ENCODE measurements around the gene NARS2.
"Not testable (repeated sequence)": the region's sequence is repeated elsewhere in the genome, so short reads cannot be mapped to it uniquely, and the experiment has no call there.

NARS2 gene

DNA sequence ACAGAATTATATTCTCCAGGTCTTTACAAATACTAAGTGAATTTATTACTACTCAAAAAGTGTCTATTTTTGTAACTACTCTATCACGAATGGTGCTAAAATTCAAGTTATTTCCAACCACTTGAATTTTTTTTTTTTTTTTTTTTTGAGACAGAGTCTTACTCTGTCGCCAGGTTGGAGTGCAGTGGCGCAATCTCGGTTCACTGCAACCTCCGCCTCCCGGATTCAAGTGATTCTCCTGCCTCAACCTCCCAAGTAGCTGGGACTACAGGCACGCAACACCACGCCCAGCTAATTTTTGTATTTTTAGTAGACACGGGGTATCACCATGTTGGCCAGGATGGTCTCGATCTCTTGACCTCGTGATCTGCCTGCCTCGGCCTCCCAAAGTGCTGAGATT is 11.6 kb downstream of the NARS2 start:
- H3K27ac ChIP-seq (ENCODE audit: low read depth in 2 of 2, low read length in 2 of 2); H3K9ac ChIP-seq (ENCODE audit: low read depth in 1 of 2, low read length in 2 of 2); H3K27me3 ChIP-seq (ENCODE audit: control insufficient read depth in 2 of 2, insufficient read depth in 2 of 2, low read length in 2 of 2); H3K9me3 ChIP-seq (ENCODE audit: control insufficient read depth in 2 of 2, low read length in 2 of 2); H3K4me3 ChIP-seq (ENCODE audit: low read length in 2 of 2): not testable (repeated sequence)
- peaks cover 8 to 22% of the 10 kb centered on the region in 2 donors for H3K36me3 ChIP-seq (ENCODE audit: control insufficient read depth in 2 of 2, insufficient read depth in 2 of 2, low read length in 2 of 2)
- H3K4me1 ChIP-seq (ENCODE audit: control insufficient read depth in 2 of 2, insufficient read depth in 2 of 2, low read length in 2 of 2), result peaks cover 15 to 17% of the 10 kb centered on the region in 2 donors

DNA sequence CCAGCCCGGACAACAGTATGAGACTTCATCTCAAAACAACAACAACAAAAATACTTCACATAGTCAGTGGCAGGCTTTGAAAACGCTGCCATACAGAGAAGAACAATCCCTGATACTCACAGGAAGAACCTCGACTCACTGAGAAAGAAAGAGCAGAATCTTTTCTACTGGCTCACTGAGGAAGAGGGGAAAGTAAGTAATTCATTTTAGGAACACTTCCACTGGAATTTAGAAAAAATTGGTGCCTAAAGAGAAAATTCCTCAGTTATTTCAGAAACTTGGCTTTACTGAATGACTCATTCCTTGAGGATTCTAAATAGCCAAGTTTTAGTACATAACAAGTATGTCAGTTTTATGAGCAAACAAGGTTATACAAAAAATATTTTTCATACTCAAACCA is 12.3 kb downstream of the NARS2 start:
- H3K9ac ChIP-seq (ENCODE audit: low read depth in 1 of 2, low read length in 2 of 2), result peak overlapping the region in 1 of 2 donors; percentile 1
- no peaks in the 10 kb centered on the region for H3K27me3 ChIP-seq (ENCODE audit: control insufficient read depth in 2 of 2, insufficient read depth in 2 of 2, low read length in 2 of 2)
- H3K27ac ChIP-seq (ENCODE audit: low read depth in 2 of 2, low read length in 2 of 2), result peak overlapping the region; percentile 31 to 63
- H3K4me3 ChIP-seq (ENCODE audit: low read length in 2 of 2), result no peak overlapping the region
- no peaks in the 10 kb centered on the region for H3K9me3 ChIP-seq (ENCODE audit: control insufficient read depth in 2 of 2, low read length in 2 of 2)
- H3K36me3 ChIP-seq (ENCODE audit: control insufficient read depth in 2 of 2, insufficient read depth in 2 of 2, low read length in 2 of 2), result peaks cover 8 to 19% of the 10 kb centered on the region in 2 donors
- peaks cover 15 to 17% of the 10 kb centered on the region in 2 donors for H3K4me1 ChIP-seq (ENCODE audit: control insufficient read depth in 2 of 2, insufficient read depth in 2 of 2, low read length in 2 of 2)

DNA sequence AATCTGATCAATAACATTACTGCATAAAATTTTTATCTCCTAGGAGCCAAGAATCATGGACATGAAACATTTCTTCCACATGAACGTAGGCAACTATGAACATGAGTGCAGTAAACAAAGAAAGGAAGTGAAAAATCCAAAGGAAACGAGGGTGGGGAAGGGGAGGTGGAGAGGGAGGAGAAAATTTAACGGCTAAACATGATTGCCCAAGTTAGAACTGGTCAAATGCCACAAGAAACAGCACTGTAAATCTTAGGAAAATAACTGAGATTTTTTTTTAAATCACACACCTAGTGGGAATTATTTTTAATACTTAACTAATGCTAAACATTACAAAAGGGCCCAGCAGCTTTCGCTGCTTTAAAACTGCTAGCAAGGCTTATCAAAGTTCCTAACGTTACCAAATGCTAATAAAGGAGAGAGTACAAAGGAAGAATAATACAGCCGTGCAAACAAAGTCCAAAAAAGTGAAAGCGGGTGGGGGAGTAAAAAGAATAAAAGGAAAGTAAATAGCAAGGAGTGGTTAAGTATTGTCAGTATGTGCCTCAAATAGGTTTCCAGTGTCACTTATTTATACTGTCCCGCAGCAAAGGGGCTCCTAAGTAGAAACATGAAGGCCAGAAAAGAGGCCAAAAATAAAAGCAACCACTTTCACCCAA is 13.7 kb downstream of the NARS2 start:
- Histone ChIP-seq H3K27ac (ENCODE audit: low read depth in 2 of 2, low read length in 2 of 2) (peak overlapping the region; percentile 61 to 66), H3K4me3 (ENCODE audit: low read length in 2 of 2) (peak overlapping the region in 1 of 2 donors; percentile 60)

DNA sequence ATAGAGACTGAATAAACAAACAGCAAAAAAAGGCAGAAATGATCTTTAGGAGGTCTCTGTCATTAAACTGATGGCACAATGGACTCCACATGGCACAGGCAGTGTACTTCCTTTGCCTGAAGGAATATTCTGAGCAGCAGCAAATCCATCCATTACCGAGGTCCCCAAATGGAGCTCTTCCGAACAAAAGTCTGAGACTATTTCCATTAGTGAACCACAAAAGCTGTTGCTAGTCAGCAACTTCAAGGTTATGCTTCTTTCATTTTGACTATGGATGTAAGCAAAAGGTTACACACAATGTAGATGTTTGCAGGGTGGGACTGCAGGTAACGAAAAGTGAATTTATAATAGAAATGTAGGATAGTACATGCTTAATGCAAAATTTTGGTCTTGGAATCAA is 14.5 kb downstream of the NARS2 start:
- Histone ChIP-seq H3K4me1 (ENCODE audit: control insufficient read depth in 2 of 2, insufficient read depth in 2 of 2, low read length in 2 of 2) (peaks cover 15 to 17% of the 10 kb centered on the region in 2 donors), H3K4me3 (ENCODE audit: low read length in 2 of 2) (peak overlapping the region in 1 of 2 donors; percentile 60), H3K9me3 (ENCODE audit: control insufficient read depth in 2 of 2, low read length in 2 of 2) (no peaks in the 10 kb centered on the region), H3K27me3 (ENCODE audit: control insufficient read depth in 2 of 2, insufficient read depth in 2 of 2, low read length in 2 of 2) (no peaks in the 10 kb centered on the region), H3K36me3 (ENCODE audit: control insufficient read depth in 2 of 2, insufficient read depth in 2 of 2, low read length in 2 of 2) (peaks cover 1 to 6% of the 10 kb centered on the region in 2 donors), H3K27ac (ENCODE audit: low read depth in 2 of 2, low read length in 2 of 2) (peak overlapping the region; percentile 61 to 66), H3K9ac (ENCODE audit: low read depth in 1 of 2, low read length in 2 of 2) (no peak overlapping the region)

More for the DNA sequence above, 13.7 kb downstream of the NARS2 start:
- no peaks in the 10 kb centered on the region for H3K27me3 ChIP-seq (ENCODE audit: control insufficient read depth in 2 of 2, insufficient read depth in 2 of 2, low read length in 2 of 2)
- H3K9me3 ChIP-seq (ENCODE audit: control insufficient read depth in 2 of 2, low read length in 2 of 2), result no peaks in the 10 kb centered on the region
- peaks cover 6 to 13% of the 10 kb centered on the region in 2 donors for H3K36me3 ChIP-seq (ENCODE audit: control insufficient read depth in 2 of 2, insufficient read depth in 2 of 2, low read length in 2 of 2)
- H3K4me1 ChIP-seq (ENCODE audit: control insufficient read depth in 2 of 2, insufficient read depth in 2 of 2, low read length in 2 of 2), result peaks cover 15 to 17% of the 10 kb centered on the region in 2 donors
- peak overlapping the region; percentile 3 to 41 for H3K9ac ChIP-seq (ENCODE audit: low read depth in 1 of 2, low read length in 2 of 2)

DNA sequence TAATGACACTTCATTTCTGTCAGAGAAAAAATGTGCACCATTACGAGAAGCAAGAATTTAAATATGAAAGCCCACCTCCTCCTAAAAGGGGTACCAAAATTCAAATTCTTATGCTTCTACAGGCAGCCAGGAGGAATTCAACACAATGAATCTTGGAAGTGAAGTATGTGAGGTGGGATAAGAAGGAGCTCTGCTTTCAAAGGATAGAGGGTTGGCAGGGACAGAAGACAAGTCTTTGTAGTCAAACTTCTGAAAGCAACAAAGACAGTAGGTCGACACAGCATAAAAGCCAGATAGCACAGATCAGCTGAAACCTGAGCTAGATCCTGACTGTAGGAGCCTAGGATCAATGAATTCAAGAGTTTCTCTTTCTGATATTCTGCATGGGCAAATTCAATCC is 17.4 kb downstream of the NARS2 start:
- H3K9me3 ChIP-seq (ENCODE audit: control insufficient read depth in 2 of 2, low read length in 2 of 2), result no peaks in the 10 kb centered on the region
- no peak overlapping the region for H3K9ac ChIP-seq (ENCODE audit: low read depth in 1 of 2, low read length in 2 of 2)
- peaks cover 14 to 15% of the 10 kb centered on the region in 2 donors for H3K4me1 ChIP-seq (ENCODE audit: control insufficient read depth in 2 of 2, insufficient read depth in 2 of 2, low read length in 2 of 2)

DNA sequence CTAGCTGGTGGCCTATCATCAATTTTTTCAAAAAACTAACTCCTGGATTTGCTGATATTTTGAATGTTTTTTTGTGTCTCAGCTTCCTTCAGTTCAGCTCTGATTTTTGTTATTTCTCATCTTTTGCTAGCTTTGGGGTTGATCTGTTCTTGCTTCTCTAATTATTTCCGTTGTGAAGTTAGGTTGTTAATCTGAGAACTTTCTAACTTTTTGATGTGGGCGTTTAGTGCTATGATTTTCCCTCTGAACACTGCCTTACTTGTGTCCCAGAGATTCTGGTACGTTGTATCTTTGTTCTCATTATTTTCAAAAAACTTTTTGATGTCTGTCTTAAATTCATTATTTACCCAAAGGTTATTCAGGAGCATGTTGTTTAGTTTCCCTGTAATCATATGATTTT is 19.1 kb downstream of the NARS2 start:
- H3K4me3 ChIP-seq (ENCODE audit: low read length in 2 of 2), result no peak overlapping the region
- H3K36me3 ChIP-seq (ENCODE audit: control insufficient read depth in 2 of 2, insufficient read depth in 2 of 2, low read length in 2 of 2), result peaks cover 0 to 2% of the 10 kb centered on the region in 2 donors
- no peaks in the 10 kb centered on the region for H3K27me3 ChIP-seq (ENCODE audit: control insufficient read depth in 2 of 2, insufficient read depth in 2 of 2, low read length in 2 of 2)
- H3K9ac ChIP-seq (ENCODE audit: low read depth in 1 of 2, low read length in 2 of 2), result no peak overlapping the region
- no peak overlapping the region for H3K27ac ChIP-seq (ENCODE audit: low read depth in 2 of 2, low read length in 2 of 2)
- peaks cover 5 to 9% of the 10 kb centered on the region in 2 donors for H3K4me1 ChIP-seq (ENCODE audit: control insufficient read depth in 2 of 2, insufficient read depth in 2 of 2, low read length in 2 of 2)
- no peaks in the 10 kb centered on the region for H3K9me3 ChIP-seq (ENCODE audit: control insufficient read depth in 2 of 2, low read length in 2 of 2)

More for the DNA sequence above, 17.4 kb downstream of the NARS2 start:
- Histone ChIP-seq H3K36me3 (ENCODE audit: control insufficient read depth in 2 of 2, insufficient read depth in 2 of 2, low read length in 2 of 2) (peaks cover 0 to 2% of the 10 kb centered on the region in 2 donors), H3K27ac (ENCODE audit: low read depth in 2 of 2, low read length in 2 of 2) (no peak overlapping the region), H3K4me3 (ENCODE audit: low read length in 2 of 2) (no peak overlapping the region), H3K27me3 (ENCODE audit: control insufficient read depth in 2 of 2, insufficient read depth in 2 of 2, low read length in 2 of 2) (no peaks in the 10 kb centered on the region)

DNA sequence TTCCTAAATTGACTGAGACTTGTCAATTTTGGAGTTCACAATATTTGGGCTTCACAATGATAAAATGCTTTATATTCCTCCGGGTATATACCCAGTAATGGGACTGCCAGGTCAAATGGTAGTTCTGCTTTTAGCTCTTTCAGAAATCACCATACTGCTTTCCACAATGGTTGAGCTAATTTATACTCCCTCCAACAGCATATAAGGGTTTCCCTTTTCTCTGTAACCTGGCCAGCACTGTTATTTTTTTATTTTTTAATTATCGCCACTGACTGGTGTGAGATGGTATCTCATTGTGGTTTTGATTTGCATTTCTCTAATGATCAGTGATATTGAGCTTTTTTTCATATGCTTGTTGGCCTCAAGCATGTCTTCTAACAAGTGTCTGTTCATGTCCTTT is 21.8 kb downstream of the NARS2 start:
- no peaks in the 10 kb centered on the region for H3K27me3 ChIP-seq (ENCODE audit: control insufficient read depth in 2 of 2, insufficient read depth in 2 of 2, low read length in 2 of 2)
- H3K27ac ChIP-seq (ENCODE audit: low read depth in 2 of 2, low read length in 2 of 2), result no peak overlapping the region
- no peak overlapping the region for H3K9ac ChIP-seq (ENCODE audit: low read depth in 1 of 2, low read length in 2 of 2)
- no peak overlapping the region for H3K4me3 ChIP-seq (ENCODE audit: low read length in 2 of 2)
- H3K4me1 ChIP-seq (ENCODE audit: control insufficient read depth in 2 of 2, insufficient read depth in 2 of 2, low read length in 2 of 2), result peaks cover 0 to 10% of the 10 kb centered on the region in 2 donors
- H3K36me3 ChIP-seq (ENCODE audit: control insufficient read depth in 2 of 2, insufficient read depth in 2 of 2, low read length in 2 of 2), result no peaks in the 10 kb centered on the region
- no peaks in the 10 kb centered on the region for H3K9me3 ChIP-seq (ENCODE audit: control insufficient read depth in 2 of 2, low read length in 2 of 2)

DNA sequence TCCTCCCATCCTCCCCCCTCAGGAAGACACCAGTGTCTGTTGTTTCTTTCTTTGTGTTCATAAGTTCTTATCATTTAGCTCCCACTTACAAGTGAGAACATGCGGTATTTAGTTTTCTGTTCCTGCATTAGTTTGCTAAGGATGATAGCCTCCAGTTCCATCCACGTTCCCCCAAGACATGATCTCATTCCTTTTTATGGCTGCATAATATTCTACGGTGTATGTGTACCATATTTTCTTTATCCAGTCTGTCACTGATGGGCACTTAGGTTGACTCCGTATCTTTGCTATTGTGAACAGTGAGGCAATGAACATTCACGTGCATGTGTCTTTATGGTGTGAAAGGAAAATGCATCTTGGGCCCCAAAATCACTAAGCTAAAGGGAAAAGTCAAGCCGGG is 22.5 kb downstream of the NARS2 start:
- not testable (repeated sequence) for H3K4me3 ChIP-seq (ENCODE audit: low read length in 2 of 2); H3K27me3 ChIP-seq (ENCODE audit: control insufficient read depth in 2 of 2, insufficient read depth in 2 of 2, low read length in 2 of 2); H3K27ac ChIP-seq (ENCODE audit: low read depth in 2 of 2, low read length in 2 of 2); H3K9me3 ChIP-seq (ENCODE audit: control insufficient read depth in 2 of 2, low read length in 2 of 2); H3K4me1 ChIP-seq (ENCODE audit: control insufficient read depth in 2 of 2, insufficient read depth in 2 of 2, low read length in 2 of 2); H3K9ac ChIP-seq (ENCODE audit: low read depth in 1 of 2, low read length in 2 of 2); H3K36me3 ChIP-seq (ENCODE audit: control insufficient read depth in 2 of 2, insufficient read depth in 2 of 2, low read length in 2 of 2)

DNA sequence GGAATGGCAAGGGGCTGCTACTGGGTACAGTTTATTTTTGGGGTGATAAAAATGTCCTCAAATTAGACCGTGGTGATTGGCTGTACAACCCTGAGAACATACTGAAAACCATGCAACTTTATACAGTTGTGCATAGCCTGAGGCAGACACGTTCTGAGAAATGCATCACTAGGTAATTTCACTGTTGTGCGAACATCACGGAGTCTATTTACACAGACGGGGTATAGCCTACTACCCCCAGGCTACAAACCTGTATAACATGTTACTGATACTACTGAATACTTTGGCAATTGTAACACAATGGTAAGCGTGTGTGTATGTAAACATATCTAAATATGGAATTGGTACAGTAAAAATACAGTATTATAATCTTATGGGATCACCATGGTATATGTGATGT is 23.6 kb downstream of the NARS2 start:
- H3K27me3 ChIP-seq (ENCODE audit: control insufficient read depth in 2 of 2, insufficient read depth in 2 of 2, low read length in 2 of 2), result no peaks in the 10 kb centered on the region
- H3K27ac ChIP-seq (ENCODE audit: low read depth in 2 of 2, low read length in 2 of 2), result no peak overlapping the region
- H3K9ac ChIP-seq (ENCODE audit: low read depth in 1 of 2, low read length in 2 of 2), result no peak overlapping the region
- no peaks in the 10 kb centered on the region for H3K36me3 ChIP-seq (ENCODE audit: control insufficient read depth in 2 of 2, insufficient read depth in 2 of 2, low read length in 2 of 2)
- H3K4me3 ChIP-seq (ENCODE audit: low read length in 2 of 2), result no peak overlapping the region
- peaks cover 0 to 10% of the 10 kb centered on the region in 2 donors for H3K4me1 ChIP-seq (ENCODE audit: control insufficient read depth in 2 of 2, insufficient read depth in 2 of 2, low read length in 2 of 2)
- no peaks in the 10 kb centered on the region for H3K9me3 ChIP-seq (ENCODE audit: control insufficient read depth in 2 of 2, low read length in 2 of 2)

DNA sequence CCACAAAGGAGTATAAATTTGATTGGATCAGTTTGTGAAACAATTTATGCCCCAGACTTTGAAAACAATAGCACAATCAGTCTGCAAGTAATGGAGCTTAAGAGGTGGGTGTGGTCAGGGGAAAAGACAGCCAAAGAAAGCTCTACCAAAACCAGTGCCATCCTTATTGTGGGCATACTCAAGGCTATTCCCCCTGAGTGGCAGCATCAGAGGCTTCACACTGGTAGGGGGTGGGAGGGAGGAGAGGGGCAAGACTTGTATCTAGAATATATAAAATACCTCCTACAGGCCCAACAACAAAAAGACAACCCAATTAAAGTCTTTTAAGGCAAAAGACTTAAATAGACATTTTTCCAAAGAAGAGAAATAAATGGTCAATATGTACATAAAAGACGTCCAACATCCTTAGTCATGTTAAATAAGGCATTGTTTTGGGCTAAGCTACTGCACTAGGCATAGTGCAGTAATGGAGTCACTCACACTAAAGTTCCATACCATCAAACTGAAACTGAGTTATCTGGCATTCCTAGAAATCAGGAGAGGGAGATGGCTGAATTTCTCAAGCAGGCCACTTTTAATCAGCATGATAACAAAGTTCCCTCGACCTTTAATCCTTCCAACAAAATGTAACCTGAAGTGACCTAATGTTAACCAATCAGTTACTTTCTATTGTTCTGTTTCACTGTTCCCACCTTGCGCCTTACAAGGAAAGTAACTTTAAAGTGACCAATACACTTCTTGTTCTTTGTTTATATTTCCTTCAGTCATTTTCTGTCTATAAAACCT is 24.8 kb downstream of the NARS2 start:
- H3K36me3 ChIP-seq (ENCODE audit: control insufficient read depth in 2 of 2, insufficient read depth in 2 of 2, low read length in 2 of 2), result no peaks in the 10 kb centered on the region
- no peak overlapping the region for H3K4me3 ChIP-seq (ENCODE audit: low read length in 2 of 2)
- H3K27me3 ChIP-seq (ENCODE audit: control insufficient read depth in 2 of 2, insufficient read depth in 2 of 2, low read length in 2 of 2), result no peaks in the 10 kb centered on the region
- no peak overlapping the region for H3K27ac ChIP-seq (ENCODE audit: low read depth in 2 of 2, low read length in 2 of 2)
- no peaks in the 10 kb centered on the region for H3K9me3 ChIP-seq (ENCODE audit: control insufficient read depth in 2 of 2, low read length in 2 of 2)
- H3K9ac ChIP-seq (ENCODE audit: low read depth in 1 of 2, low read length in 2 of 2), result no peak overlapping the region
- peaks cover 0 to 10% of the 10 kb centered on the region in 2 donors for H3K4me1 ChIP-seq (ENCODE audit: control insufficient read depth in 2 of 2, insufficient read depth in 2 of 2, low read length in 2 of 2)
